Hepatic stellate cell (primary cell): Measurements from ENCODE around the gene RADIL.

Source experiments
- DNase-seq: peaks from one replicate; pipeline ENCODE4 v3.0.0; 2011; ENCODE audit warnings: low spot score

Gene RADIL

GRCh38 chr7:4792537-4793126, 90.9 kb downstream of the RADIL start:
- DNase-seq = no peak

GRCh38 chr7:4791738-4792536, 91.6 kb downstream of the RADIL start:
- no peak for DNase-seq

DNA sequence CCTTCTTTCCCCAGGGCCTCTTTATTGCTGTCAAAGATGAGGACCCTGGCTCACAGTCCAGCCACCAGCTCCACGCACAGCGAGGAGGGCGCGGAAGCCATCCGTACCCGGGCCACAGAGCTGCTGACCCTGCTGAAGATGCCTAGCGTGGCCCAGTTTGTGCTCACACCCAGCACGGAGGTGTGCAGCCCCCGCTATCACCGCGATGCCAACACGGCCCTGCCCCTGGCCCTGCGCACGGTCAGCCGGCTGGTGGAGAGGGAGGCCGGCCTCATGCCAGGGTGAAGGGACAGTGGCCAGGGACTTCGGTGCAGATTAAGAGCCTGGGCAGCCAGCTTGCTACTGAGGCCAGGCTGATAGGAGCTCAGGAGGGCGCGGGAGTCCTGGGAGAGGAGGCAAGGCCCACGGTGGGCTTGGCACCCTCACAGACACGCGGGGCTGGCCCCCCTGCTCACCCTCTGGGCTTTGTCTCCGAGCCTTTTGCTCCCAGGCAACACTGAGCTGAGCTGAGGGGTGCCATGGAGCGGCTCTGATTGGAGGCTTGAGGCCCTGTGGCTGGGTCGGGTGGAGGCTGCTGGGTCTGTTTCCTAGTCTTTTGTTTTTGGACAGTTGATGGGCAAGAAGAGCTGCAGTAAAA, 92.3 kb downstream of the RADIL start:
- DNase-seq = no peak

- DNase-seq = no peak
These were observed 93.0 kb downstream of the RADIL start for GRCh38 chr7:4790516-4790991.

- no peak for DNase-seq
These were observed 93.4 kb downstream of the RADIL start for GRCh38 chr7:4790078-4790465.

DNA sequence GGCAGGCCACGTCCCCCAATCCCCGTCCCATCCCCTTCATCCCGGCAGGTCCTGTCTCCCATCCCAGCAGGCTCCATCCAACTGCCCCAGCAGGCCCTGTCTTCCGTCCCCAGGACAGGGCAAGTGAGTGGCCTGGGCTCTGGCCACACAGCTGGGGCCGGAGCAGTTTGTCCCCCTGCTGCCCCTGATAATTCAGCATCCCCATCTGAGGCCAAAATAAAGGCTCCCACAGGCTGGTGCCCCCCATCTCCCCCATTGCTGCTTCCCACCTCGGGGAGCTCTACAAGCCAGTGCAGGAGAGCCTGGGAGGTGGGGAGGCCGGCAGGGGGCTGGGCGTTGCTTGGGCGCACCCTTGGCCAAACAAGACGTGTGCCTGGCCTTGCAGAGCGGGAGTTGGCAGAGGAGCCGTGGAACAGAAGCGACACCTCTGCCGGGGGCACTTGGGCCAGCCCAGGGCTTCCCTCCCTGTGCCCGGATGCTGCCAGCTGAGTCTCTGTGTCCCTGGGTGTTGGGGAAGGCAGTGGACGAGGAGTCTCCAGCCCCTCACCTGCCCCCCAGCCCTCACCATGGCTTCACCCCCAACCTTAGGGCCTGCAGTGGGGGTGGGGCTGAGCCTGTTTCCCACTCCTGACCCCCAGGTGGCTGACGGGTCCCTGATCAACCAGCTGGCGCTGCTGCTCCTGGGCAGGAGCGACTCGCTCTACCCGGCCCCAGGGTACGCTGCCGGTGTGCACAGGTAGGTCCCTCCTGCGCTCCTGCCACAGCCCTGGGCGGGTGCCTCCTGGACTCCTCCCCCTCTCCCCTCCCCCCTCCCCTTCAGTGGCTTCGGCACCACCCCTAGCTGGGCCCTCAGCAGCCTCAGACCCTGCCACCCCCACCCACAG, 94.1 kb downstream of the RADIL start:
- DNase-seq = no peak

GRCh38 chr7:4788627-4789189, 94.8 kb downstream of the RADIL start:
- no peak for DNase-seq

DNA sequence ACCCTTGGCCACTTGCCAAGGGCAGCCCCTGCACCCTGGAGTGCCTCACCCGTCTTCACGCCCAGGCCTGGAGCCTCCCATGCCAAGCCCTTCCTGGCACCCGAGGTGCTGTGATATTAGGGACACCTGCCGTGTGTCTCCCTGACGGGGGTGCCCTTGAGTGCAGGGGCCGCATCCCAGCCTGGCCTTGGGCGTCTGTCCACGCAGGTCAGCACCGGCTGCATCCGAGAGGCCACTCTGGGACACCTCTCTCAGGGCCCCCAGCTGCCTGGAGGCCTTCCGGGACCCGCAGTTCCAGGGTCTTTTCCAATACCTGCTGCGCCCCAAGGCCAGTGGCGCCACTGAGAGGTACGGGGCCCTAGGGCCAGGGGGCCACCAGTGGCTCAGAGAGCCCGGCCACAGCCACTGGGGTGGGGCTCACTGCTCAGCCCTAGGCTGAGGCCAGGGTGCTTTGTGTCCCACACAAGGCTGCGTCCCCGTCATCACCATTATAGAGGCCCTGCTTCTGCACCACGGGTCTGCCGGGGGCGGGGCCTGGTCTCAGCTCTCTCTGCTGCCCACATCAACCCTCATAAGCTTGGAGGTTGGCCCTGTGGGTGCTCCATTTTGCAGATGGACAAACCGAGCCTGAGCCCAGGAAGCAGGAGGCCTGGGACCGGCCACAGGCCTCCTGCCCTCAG, 95.4 kb downstream of the RADIL start:
- no peak for DNase-seq

DNA sequence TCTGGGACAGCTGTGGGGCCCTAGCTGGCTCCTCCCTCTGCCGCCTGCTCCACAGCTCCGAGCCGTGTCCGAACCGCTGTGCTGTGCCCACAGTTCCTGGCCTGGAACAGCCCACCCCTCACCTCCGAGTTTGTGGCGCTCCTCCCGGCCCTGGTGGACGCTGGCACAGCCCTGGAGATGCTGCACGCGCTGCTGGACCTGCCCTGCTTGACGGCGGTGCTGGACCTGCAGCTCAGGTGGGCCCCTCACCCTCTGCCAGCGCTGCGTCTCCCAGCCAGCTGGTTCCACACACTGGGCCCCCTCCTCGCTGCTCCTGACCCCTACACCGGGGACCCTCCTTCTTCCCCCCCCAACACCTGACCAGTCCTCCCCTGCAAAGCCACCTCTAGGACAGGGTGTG, 96.0 kb downstream of the RADIL start:
- DNase-seq = no peak

DNA sequence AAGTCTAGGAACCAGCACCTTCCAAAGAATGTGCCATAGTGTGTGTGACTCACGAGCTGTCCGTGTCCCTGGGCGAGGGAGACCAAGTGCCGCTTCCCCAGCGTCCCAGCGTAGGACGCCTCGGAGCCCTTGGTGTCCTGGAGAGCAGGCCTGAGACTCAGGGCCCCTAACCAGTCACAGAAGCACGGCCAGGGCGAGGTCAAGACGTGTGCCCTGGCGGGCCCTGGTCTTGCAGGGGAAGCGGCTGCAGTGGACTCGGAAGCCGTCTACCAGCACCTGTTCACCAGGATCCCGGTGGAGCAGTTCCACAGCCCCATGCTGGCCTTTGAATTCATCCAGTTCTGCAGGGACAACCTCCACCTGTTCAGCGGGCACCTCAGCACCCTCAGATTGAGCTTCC, 97.5 kb downstream of the RADIL start:
- DNase-seq = no peak

DNA sequence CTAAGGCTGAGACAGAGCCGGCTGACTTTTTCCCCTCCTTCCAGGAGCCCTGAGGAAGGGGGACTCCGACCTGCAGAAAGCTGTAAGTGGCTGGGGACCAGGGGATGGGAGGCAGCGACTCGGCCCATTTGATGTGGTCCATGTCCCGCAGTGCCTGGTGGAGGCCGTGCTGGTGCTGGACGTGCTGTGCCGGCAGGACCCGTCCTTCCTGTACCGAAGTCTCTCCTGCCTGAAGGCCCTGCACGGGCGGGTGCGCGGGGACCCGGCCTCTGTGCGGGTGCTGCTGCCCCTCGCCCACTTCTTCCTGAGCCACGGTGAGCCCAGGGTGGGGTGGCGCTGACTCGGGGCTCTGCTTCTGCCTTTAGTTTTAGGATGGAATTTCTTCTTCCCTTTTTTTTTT, 98.1 kb downstream of the RADIL start:
- no peak for DNase-seq

DNA sequence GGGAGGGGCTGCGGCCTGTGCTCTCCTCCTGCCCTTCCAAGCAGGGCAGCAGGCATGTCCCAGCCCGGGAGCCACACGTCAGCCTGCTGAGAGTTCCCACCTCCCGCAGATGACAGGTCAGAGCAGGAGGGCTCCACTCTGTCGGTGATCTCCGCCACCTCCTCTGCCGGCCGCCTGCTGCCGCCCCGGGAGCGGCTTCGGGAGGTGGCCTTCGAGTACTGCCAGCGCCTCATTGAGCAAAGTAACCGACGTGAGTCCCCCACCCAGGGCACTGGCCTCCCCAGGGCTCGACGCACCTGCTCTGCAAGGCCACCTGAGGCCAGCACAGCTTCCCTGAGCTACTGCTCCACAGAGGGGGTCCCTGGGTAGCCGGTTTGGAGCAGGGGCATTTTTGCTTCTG, 98.7 kb downstream of the RADIL start:
- DNase-seq = no peak

GRCh38 chr7:4783762-4784351, 99.7 kb downstream of the RADIL start:
- no peak for DNase-seq

GRCh38 chr7:4783292-4783652, 100.2 kb downstream of the RADIL start:
- DNase-seq = no peak

DNA sequence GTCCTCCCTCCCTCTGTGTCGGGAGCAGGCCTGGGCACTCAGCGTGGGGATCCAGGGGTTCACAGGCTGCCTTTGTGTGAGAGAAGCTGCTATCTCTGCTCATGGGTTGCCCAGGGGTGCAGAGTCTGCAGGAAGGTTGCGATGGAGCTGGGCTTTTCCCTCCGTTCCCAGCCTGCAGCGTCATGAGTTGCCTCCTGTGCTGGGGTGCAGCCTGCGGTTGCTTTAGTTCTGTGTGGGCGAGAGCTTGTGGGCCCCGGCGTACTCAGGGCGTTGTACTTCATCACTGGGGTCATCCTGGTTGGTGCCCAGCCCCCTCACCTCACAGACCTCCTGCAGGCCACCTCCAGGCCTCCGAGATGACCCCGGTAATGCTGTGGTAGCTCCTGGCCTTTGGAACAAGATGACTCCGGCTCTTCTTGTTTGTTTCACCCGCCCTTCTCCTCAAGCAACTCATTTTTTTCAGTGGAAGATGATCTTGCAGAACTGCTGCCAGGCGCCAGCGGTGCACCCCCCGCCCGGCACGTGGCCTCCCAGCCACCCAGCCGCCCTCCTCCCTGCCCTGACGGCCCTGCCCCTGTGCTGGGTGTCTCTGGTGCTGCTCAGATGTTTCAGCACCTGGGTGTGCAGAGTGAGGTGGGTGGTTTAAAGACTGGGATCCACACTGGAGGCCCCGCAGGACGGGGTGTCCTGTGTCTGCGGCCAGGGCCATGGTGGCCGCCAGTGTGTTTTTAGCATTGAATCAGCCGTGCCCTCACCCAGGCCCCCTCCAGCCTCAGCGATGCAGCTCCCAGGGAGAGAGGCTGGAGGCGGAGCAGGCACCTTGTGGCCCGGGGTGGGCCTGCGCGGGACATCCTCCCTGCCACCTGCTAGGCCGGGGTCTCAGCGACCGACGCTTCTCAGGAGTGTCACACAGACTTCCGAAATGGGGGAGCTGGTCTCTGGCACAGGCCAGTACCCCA, 100.9 kb downstream of the RADIL start:
- DNase-seq = no peak

- no peak for DNase-seq
These were observed 102.0 kb downstream of the RADIL start for GRCh38 chr7:4781366-4782069.

- no peak for DNase-seq
These were observed 104.4 kb downstream of the RADIL start for GRCh38 chr7:4779118-4779517.

GRCh38 chr7:4775848-4776623, 107.5 kb downstream of the RADIL start:
- peak; percentile 64 for DNase-seq
